Inflammatory macrophage treated with lipopolysaccharide for 4 hours (primary cell): ENCODE results near the gene FAM83E.
"Not testable (repeated sequence)": the region's sequence is repeated elsewhere in the genome, so short reads cannot be mapped to it uniquely, and the experiment has no call there.

ENCODE experiments used
- DNase-seq: peaks from one replicate; pipeline ENCODE4 v3.0.0-alpha.2; 2020

The FAM83E gene

GRCh38 chr19:48639483-48640375 lies 24.9 kb upstream of the FAM83E start:
- no peak for DNase-seq

- DNase-seq, result no peak
Measured at GRCh38 chr19:48638831-48639381, 24.0 kb upstream of the FAM83E start.

GRCh38 chr19:48637948-48638830 lies 23.3 kb upstream of the FAM83E start:
- DNase-seq, result peak; percentile 81

GRCh38 chr19:48637449-48637947 lies 22.6 kb upstream of the FAM83E start:
- DNase-seq, result peak; percentile 96

GRCh38 chr19:48636859-48637448 lies 22.1 kb upstream of the FAM83E start, which contains the start of gene DBP:
DBP (minus strand) TSS chr19:48637379; CDS start chr19:48636994, 385 bp downstream.
- peak; percentile 53 for DNase-seq

GRCh38 chr19:48635966-48636858 lies 21.3 kb upstream of the FAM83E start:
- DNase-seq, result no peak

- DNase-seq, result peak; percentile 56
Measured at GRCh38 chr19:48635263-48635965, 20.5 kb upstream of the FAM83E start.

- DNase-seq, result peak; percentile 83
Measured at GRCh38 chr19:48634424-48635262, 19.8 kb upstream of the FAM83E start.

GRCh38 chr19:48634036-48634342 lies 19.1 kb upstream of the FAM83E start:
- no peak for DNase-seq

- DNase-seq, result no peak
Measured at GRCh38 chr19:48633148-48634035, 18.5 kb upstream of the FAM83E start.

- DNase-seq, result peak; percentile 31
Measured at GRCh38 chr19:48632692-48633147, 17.8 kb upstream of the FAM83E start.

GRCh38 chr19:48632286-48632685 lies 17.4 kb upstream of the FAM83E start:
- DNase-seq, result not testable (repeated sequence)

- no peak for DNase-seq
Measured at GRCh38 chr19:48631225-48631624, 16.3 kb upstream of the FAM83E start.

GRCh38 chr19:48630296-48631063 lies 15.6 kb upstream of the FAM83E start:
- DNase-seq, result no peak

GRCh38 chr19:48629599-48630295 lies 14.9 kb upstream of the FAM83E start:
- DNase-seq, result no peak

GRCh38 chr19:48629297-48629598 lies 14.4 kb upstream of the FAM83E start:
- DNase-seq, result no peak

- DNase-seq, result no peak
Measured at GRCh38 chr19:48628486-48629296, 13.8 kb upstream of the FAM83E start.
